Occipital lobe (tissue), 2 donors: ENCODE measurements around the gene SPTBN5. TPM values are rescaled to one million over a fixed set of nuclear protein-coding genes. Genes with fewer than 3 reads are reported as not detected.

ENCODE experiments used
- DNase-seq: peaks from one replicate; lab custom pipeline; 2025; lab: John Stamatoyannopoulos, UW
- total RNA-seq: library from RNA; depleted of rRNA; stranded (reverse); fragments of >200 nt; gene quantifications from one replicate; pipeline ENCODE4 v1.2.3, GENCODE V29; 2014

The SPTBN5 gene
- total RNA-seq, 1 donor from 2014 or later: 0.16 TPM

DNA sequence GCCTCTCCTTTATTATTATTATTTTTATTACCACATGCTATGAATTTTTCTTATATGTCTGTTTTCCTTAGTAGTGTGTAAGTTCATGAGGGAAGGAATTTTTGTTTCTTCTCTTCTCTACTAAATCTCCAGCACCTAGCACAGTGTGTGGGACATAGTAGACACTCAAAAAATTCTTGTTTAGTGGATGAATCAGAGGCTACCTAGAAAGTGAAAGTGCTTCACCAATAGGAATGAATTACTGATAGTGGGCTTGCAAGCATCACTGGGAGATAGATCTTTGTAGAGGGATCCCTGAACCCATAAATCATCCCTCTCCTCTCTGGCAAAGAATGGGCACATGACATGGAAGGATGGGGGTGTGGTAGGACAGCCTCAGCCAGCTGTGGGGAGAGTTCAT is 8.5 kb downstream of the SPTBN5 start:
- DNase-seq: no peak

DNA sequence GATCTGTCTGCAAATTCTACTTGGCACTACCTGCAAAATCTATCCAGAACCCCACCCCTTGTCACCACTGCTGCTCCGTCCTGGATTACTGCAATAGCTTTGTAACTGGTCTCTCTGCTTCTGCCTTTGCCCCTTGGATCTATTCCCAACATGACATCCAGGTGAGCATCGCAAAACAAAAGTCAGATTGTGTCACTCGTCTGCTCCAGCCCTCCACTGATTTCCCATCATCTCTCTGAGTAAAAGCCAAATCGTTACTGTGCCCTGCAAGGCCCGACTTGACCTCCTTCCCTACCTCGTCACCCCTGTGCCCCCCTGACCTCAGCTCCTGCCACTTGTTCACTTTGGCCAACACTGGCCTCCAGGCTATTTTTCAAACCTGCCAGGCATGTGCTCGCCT is 9.4 kb downstream of the SPTBN5 start:
- DNase-seq: no peak

DNA sequence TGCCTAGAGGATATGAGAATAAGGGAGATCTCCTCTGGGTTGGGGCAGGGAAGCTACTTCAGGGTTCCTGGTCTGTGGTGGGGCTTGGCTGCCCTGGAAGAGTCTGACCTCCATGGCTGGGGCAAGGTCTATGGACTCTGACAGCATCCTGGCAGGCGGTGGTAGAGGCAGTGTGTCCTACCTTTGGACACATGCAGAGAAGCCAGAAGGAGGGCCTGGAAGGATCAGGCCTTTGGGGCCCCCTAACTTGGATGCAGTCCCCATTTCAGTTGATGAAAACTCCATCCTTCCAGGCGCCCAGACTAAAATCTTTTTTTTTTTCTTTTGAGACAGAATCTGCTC is 10.4 kb downstream of the SPTBN5 start:
- no peak for DNase-seq

DNA sequence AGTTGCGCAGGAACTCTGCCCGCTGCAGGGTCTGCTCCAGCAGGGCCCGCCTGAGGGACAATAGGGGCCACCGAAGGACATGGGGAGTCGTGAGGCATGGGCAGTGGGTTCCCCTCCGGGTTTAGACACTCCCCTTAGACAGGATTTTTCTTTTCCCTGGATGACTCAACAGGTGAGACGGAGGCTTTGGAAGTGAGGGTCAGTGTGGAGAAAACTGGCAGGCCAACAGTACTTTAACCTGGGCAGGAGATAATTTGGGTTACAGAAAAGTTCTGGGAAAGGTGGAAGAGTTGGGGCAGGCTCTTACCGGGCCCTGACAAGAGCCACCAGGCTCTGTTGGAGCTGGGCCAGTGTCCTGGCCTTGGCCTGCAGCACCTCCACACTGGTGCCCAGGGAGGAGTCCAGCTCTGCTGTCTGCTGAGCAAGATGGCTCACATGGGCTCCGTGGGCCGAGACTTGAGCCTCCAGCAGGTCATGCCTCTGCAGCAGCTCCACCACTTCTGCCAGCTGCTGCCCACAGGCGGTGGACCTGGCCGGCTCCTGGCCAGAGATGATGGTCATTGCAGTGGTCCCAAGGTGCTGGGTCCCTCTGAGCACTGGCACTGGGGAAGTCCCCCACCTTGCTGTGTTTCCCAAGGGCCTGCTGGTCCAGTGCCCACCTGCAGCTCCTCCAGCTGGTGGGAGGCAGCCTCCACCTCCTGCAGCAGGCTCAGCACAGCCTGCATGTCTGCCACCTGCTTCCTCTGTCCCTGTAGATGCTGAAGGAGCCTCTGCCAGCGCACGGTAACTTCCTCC is 11.0 kb downstream of the SPTBN5 start:
- DNase-seq: peak; percentile 26

DNA sequence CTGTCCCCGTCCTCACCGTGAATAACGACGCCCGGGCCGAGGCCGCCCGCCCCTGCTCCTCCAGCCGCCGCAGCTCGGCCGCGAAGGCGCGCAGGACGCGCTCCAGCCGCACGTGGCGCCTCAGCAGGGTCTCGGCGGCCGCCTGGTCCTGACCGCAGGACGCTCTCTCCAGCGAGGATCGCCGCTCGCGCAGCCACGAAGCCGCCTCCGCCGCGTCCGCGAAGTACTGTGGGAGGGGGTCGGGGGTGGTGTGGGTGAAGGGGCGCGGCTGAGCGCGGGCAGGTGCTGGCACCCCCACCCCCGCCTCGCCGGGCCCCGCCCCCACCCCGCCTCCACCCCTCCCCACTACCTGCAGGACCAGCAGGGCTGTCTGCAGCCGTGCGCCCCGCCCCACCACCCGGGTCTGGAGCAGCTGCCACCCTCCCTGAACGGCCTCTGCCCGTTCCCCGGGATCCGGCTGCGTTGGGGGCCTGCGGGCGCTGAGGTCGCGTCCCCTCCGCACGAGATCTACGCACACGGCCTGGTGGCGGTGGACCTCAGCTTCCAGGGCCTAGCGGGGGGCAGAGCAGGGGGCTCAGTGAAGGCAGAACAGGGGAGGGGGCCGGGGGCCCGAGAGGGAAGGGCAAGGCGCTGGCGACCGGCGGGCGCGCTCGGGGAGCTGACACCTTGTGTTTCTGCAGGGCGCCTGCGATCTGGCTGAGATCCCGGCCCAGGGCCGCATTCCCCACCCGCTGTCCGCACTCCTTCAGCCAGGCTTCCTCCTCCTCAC is 11.7 kb downstream of the SPTBN5 start:
- DNase-seq: no peak

DNA sequence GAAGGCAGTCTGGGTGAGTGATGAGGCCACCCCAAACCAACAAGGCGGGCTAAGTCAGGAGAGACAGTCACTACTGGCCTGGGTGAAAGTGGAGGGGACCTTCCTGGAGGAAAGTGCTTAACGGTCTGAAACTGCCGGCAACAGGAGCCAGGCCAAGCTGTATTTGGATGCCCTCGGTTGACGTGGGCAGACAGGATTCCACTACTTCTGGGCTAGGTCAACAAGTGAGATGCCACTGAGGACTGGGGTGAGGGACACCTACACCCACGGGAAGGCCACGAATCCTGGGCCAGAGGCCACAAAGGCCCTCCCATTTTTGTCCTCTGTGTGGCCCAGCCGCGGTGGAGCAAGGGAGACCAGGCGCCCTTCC is 12.3 kb downstream of the SPTBN5 start:
- DNase-seq: no peak

DNA sequence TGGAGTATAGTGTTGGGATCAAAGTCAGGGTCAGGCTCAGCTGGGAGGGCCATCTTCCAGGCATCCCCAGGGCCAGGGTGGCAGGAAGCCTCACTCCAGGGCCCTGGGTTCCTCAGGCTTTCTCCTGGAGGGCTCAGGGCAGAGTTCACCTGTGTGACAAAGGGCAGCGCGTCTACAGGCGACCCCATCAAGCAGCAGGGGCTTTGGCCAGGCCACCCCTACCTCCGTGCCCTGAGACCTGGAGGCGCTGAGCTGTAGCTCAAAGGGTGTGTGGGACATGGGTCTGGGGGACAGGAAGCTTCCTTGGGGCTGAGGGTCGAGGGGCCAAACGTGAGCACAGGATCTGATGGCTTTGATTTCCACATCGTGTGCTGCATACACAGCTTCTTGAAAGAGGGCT is 12.8 kb downstream of the SPTBN5 start:
- DNase-seq: no peak

DNA sequence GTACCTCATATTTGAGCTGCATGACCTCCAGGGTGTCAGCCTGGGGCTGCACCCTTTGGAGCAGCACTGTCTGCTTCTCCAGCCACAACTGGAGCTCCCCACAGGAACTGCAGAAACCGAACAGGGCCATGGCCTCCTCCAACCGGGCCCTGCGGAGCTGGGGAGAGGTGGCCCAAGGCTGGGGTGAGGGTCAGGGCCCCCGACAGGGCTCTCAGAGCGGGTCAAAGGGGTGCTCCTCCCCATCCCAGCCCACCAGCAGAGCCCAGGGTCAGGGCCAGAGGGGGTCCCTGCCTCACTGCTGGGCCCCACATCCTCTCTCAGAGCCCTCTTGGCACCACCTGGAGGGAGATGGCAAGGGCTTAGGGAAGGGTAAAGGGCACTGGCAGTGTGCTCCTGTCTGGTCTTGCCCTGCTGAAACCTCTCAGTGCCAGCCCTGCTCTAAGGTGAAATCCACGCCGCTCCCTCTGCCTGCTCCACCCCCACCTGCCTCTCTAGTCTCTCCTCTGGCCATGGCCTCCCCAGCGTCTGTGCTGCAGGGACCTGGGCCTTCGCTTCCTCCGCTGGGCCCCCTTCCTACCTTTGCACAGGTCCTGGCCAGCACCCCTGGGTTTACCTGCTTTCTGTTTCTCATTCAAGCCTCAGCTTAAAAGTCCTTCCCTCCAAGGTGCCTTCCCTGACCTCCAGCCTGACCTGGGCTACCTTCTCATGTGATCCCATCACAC is 13.5 kb downstream of the SPTBN5 start:
- no peak for DNase-seq

DNA sequence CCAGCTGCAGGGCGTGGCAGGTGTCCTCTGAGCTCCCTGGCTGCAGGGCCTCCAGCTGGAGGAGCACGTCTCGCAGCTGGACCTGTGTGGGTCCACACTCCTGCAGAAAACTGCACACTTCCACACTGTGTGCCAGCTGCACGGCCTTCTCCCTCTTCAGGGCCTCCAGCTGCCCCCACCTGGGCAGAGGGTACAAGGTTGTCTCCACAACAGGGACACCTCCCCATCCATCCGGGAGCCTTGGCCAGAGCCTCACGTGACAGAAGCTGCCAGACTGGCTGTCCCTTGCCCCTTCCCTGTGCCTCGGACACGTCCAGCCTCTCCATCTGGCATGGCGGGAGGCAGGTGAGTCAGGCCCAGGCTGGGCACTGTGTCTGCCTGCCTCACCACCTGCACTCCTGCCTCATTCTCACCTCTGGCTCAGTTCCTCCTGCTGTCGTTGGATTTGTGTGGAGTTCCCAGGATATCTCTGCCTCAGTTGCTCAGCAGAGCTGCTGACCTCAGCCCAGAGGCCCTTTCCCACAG is 14.5 kb downstream of the SPTBN5 start:
- no peak for DNase-seq

DNA sequence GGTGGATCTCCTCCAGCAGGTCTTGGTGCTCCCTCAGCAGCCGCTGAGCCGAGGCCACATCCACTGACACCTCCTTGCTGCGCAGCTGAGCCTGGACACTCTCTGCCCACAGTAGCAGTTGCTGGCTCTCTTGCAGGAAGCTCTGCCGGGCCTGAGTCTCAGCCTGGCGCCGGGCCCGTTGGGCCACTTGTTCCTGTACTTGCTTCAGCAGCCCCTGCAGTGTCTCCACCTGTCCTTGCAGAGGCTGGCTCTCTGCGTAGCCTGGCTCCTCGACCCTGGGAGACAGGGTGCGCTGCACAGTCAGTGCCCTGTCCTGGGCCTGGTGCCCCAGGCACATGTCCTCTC is 15.5 kb downstream of the SPTBN5 start:
- DNase-seq: no peak

DNA sequence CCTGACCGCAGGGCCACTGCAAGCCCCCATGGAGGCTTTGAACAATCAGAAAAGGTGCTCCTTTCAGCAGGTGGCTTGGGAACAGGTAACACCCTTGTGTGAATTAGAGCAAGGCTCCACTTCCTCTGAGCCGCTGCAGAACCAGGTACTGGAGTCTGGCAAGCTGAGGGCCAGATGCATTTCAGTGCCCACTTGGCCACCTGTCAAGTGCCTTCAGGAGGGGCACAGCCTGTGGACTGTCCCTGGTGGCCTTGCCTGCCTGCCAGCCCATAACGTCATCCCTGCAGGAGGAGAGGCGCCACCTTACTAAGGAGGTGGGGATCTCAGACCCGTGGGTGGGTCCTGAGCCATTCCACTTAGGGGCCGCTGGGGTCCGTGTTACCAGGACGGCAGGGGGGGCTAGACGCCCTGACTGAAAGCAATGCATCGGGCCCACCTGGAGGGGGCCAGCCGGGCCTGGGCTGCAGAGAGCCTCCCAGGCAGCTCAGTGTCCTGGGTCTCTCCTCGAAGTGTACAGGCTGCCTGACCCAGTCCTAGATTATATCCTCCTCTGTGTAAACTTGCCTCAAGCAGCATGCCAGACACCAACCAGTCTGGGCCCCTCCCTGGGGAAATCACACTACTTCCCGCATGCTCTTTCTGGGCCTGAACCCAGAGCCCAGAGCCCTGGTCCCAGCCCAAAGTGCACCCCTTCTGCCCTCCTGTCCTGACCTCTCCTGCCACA is 16.1 kb downstream of the SPTBN5 start:
- no peak for DNase-seq

DNA sequence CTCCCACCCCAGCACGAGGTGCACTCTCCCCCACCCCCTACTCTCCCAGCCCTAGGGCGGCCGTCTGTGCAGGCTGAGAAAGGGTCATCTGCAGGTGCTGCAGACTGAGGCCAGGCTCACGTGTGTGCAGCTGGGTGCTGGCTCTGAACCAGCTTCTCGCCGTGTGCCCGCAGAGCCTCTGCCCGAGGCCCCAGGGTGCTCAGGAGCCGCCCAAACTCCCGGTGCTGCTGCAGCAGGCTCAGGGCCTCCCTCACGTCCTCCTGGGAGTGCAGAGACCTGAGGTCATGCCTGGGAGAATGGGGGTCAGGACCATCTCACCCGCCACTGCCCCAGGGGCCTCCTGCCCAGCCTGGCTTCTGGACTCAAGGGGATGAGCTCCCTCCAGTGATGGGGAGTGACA is 17.2 kb downstream of the SPTBN5 start:
- DNase-seq: no peak

DNA sequence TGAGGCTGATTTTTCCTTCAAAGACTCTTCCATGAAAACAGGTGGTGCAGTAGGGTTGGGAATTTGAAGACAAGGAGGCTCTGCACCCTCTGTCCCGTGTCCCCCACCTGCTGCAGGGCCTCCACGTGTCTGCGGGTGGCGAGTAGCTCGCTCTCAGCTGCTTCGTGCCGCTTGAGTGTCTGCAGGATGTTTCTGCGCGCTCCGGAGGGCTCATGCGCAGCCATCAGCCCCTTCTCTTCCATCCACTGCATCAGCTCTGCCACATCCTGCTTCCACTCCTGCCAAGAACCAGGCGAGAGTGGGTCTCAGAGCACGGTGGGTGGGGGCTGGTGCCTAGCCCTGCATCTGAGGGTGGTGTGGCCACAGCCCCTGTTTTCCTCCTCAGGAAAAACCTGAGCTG is 17.8 kb downstream of the SPTBN5 start:
- no peak for DNase-seq

DNA sequence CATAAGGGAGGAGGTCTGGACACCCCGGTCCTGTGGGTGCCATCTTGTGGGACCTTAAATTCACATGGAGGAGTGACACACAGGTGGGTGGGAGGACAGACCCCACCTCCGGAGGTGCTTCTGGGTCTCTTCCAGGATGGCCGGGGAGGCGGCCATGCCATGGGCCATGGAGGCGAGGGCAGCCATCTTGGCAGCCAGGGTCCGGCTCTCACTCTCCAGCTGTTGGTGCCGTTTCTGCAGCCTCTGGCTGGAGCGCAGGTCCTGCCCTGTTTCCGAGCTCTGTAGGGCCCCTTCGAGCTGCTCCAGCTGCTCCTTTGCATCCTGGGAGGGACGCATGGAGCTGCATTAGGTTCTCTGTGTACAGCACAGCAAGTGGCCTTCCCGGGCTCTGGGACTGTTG is 19.1 kb downstream of the SPTBN5 start:
- DNase-seq: no peak

DNA sequence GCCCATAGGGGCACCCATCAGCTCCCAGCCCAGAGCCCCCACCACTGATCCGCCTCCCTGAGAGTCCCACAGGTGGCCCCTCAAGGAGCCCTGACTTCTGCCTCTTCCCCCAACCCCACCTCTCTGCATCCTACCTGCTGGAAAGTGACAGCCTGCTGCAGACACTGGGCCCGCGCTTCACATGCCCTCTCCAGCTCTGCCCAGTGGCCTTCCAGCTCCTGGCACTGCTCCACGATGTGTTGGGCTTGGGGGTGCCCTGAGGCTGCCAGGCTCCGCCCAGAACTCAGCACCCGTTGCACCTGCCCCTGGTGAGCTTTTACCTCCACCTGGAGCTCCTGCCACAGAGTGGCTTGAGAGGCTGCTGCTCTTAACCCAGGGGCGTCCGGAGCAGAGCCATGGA is 20.1 kb downstream of the SPTBN5 start:
- no peak for DNase-seq

DNA sequence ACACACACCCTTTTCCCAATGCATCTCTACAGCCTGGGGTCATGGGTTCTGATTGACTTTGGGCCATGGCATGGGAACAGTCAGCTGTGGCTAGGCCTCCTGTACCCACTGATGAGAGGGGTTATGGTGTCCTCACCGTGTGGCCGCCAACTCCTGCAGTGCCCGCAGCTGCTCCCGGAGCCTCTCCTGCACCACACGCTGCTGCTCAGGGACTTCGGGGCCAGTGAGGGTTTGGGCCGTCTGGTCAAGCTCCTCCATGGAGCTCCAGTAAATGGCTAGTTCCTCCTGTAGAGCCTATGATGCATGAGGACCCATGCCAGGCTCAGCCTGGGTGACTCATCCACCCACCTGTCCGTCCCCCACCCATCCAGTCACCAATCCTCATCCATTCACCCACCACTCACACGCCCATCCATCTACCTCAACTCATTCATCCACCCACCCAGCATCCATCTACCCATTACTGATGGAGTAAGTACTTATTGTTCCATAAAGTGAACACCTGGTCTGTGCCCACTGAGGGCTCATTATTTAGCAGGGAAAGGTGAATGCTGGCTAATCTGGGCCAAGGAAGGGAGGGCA is 21.6 kb downstream of the SPTBN5 start:
- no peak for DNase-seq

DNA sequence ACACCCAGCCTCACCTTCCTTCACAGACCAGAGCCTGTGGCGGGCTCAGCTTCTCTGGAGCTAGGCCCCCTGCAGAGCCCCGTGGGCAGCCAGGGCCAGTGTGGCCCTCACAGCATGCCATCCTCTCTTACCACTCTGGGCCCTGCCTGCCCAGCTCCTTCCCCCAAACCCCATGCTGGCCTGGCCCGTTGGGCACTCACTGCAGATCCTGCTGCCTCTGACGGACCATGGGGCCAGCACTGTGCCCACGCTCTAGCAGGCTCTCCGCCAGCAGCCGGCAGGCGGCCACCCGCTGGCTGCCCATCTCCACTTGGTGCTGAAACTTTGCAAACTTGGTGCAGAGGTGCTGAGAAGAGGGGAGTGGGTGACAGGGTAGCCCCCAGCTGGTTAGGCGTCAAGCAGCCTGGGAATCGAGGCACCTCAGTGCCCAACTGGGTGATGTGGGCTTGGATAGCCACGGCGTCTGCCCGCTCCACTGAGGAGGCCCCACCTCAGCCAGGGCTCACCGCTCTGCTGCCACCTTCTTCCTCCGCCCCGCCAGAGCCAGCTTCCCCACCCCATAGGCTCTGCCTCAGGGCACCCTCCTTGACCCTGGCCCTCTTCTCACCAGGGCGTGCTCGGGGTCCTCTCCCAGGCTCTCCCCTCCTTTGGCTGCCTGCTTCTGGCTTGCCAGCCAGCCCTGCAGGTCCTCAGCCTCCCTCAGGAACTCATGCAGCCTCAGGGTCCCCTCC is 22.5 kb downstream of the SPTBN5 start:
- DNase-seq: no peak

DNA sequence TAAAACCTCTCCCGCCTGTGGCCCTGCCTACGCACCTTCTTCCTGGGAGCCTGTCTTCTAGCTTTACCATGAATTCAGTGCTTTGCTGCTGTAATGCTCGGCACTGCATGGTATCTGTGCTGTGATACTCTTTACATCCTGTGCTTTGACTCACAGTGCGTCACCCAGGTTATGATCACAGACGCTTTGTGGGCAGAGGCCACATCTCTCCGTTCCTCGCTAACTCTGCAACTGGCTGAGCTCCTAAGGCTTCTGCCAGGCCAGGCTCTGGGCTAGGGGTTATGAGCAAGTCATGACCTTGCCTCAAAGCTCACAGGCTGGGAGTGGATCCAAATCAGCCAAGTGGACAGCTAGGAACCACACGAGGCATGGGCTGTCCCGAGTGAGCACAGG is 23.2 kb downstream of the SPTBN5 start:
- peak; percentile 25 for DNase-seq

DNA sequence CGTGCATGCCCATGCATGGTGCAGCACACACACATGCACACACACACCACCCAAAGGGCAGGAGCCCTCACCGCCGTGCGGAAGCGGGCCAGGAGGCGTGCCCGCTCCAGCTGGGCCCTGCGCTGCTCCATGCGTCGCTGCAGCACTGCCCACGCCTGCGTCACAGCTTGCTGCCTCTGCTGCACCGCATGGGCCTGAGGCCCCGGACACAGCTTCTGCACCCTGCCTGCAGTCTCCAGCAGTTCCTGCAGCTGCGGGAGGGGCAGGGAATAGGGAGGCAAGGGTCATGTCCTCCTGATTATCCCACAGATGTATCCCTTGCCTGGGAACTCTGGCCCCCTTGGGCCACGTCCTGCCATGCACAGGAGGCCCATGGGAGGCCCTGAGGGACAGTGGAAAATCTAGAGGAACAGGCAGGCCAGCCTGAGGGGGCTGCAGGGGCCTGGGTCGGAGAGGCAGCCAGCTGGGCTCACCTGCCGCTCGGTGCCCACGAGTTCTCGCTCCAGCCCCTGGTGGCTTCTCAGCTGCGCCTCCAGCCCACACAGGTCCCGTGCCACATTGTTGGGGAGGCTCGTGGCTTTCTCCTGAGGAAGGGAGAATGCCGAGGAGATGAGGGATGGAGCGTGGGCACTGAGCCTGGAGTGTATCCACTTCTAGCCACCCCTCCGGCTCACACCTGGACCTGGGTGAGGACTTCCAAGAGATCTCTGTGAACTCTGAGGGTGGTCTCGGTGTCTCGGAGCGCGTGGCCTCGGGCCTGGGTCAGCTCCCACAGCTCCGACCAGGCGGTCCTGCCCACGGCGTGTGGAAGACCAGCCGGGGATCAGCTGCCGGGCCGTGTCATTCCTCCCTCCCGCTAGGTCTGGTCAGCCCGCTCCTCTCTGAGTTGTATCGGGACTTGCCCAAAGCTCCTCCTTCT is 23.8 kb downstream of the SPTBN5 start:
- DNase-seq: no peak

DNA sequence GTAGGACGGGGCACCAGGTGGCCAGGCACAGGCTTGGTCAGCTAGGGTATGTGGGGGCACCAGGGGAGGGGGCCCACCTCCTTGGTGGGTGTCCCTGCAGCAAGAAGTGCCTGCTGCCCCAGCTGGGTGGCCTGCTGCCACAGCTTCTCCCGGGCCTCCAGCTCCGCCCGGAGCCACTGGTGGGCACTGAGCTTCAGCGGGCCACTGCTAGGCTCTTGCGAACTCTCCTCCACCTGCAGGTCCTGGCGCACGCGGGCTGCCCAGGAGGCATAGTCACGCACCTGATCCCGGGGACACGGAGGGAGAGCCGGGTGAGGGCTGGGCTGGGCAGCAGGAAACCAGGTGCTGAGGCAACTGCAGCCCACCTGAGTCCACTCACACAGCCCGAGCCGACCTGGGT is 25.5 kb downstream of the SPTBN5 start:
- no peak for DNase-seq
